ENCODE measurements around the gene FSCB. TPM values are rescaled to one million over a fixed set of nuclear protein-coding genes. Genes with fewer than 3 reads are reported as not detected.
A peak's percentile ranks its signal among the peaks of the same experiment; 100 is the strongest.
"Not testable (repeated sequence)": the region's sequence is repeated elsewhere in the genome, so short reads cannot be mapped to it uniquely, and the experiment has no call there.

The FSCB gene
- total RNA-seq, result 0.10 TPM

- DNase-seq, result no peak
Measured at GRCh38 chr14:44507183-44507582, at the start of gene FSCB. Gene FSCB (minus strand): TSS chr14:44507283. CDS start chr14:44506987, 296 bp downstream.

DNA sequence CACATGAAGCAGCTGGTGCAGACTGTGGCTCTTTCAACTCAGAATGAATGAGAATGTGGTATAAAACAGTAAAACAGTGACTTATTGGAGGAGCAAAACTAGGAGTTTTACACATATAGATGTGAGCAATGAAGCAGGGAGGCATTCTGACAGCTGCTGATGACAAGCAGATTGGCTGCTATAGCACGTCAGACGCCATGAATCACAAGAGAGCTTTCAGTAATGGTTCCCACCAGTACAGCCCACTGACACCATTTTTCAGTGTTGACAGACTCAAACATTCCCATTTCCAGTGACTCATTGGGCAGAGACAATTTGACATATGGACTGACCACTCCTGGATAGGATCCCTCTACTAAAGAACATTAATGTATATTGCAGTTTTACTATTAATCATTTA lies 24.6 kb upstream of the FSCB start:
- DNase-seq, result no peak

DNA sequence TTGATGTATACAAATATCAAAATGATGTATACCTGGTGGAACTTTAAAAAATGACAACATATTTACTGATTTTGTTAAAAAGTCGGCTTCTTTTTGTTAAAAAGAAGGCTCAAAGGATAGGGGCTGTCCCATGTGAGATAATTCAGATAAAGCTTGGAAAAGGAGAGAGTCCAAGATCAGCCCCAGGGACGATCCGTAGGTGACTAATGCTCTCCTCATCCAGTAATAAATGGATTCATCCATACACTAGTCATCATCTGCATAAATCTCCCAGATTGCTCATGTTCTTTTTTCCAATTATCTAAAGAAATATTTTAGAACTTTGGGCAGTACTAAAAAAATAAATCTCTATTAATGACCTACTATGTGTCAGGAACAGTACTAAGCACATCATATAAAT lies 23.4 kb upstream of the FSCB start:
- no peak for DNase-seq

DNA sequence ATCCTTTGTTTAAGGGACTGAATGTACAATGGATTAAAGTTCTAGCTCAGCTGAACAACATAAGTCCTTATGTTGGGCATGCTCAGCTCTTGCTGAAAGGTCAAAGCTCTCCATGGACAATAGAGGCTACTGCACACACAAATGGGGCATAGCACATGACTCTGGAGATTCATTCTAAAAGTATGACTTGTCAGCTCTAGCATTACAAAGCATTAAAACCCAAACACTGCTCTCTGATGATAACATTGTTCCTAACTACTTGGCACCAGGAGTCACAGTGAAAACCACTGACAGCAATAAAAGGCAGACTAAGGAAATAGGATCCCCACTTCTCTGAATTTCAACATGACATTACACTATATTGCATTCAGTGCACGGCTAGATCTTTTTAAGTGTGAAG lies 21.9 kb upstream of the FSCB start:
- peak; percentile 18 for DNase-seq

GRCh38 chr14:44528180-44528579 lies 21.1 kb upstream of the FSCB start:
- no peak for DNase-seq

DNA sequence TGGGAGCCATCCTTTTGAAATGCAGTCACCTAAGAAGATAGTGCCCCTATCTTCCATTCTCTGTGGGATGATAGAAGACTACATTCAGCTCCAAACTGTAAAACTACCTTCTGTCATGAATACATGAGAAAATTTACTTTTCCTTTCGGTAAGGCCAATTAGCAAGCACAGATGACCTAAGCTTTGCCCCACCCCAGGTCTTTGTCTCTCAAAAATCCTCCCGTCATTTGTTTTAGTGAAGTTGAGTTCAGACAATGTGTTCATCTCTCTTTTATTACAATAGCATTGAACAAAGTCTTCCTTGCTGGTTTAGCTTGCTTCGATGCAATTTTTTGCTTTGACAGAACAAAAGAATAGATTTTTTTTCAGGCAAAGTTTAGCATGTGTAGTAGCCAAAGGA lies 18.2 kb upstream of the FSCB start:
- no peak for DNase-seq

DNA sequence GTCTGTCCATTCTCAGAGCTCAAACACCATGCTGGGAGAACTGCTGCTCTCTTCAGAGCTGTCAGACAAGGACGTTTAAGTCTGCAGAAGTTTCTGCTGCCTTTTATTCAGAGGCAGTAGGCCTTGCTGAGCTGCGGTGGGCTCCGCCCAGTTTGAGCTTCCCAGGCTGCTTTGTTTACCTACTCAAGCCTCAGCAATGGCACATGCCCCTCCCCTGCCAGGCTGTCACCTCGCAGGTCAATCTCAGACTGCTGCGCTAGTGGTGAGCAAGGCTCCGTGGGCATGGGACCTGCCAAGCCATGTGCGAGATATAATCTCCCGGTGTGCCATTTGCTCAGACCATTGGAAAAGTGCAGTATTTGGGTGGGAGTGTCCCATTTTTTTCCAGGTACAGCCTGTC lies 8.6 kb upstream of the FSCB start:
- not testable (repeated sequence) for DNase-seq

DNA sequence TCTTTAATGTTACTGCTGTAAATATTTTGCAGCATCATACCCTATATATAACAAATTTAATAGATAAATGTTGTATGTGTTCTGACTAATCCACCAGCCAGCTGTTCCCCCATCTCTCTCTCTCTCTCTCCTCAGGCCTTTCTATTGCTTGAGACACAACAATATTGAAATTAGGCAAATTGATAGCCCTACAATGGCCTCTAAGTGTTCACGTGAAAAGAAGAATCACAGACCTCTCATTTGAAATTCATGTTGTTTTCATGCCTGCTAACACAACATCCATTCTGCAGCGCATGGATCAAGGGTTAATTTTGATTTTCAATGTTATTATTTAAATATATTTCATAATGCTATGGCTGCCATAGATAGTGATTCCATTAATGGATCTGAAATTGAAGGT lies 1.8 kb upstream of the FSCB start:
- no peak for DNase-seq

GRCh38 chr14:44505588-44505987 lies 1.5 kb downstream of the FSCB start:
- DNase-seq, result no peak

- no peak for DNase-seq
Measured at GRCh38 chr14:44497148-44497547, 9.9 kb downstream of the FSCB start.

DNA sequence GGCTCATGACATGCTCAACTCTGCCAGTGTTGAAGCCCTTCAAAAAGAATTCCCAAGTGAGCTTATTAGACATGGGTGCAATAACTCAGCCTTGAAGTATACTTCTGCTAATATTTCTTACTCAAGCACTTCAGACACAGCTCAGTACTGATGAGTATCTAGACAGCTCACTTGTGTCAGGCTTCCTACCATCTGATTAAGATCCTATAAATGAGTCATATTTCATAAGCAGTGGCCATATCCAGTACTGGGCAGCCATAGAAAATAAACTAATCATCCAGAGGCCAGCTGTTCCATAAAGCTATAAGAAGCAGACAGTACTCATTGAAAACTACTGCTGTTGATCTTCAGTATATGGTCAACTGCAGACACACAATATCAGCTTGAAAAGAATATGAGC lies 12.9 kb downstream of the FSCB start:
- DNase-seq, result no peak

GRCh38 chr14:44490966-44491365 lies 16.1 kb downstream of the FSCB start:
- no peak for DNase-seq

- no peak for DNase-seq
Measured at GRCh38 chr14:44477953-44478352, 29.1 kb downstream of the FSCB start.

- no peak for DNase-seq
Measured at GRCh38 chr14:44468771-44469170, 38.3 kb downstream of the FSCB start.

GRCh38 chr14:44463356-44464004 lies 43.6 kb downstream of the FSCB start:
- DNase-seq, result peak; percentile 12

DNA sequence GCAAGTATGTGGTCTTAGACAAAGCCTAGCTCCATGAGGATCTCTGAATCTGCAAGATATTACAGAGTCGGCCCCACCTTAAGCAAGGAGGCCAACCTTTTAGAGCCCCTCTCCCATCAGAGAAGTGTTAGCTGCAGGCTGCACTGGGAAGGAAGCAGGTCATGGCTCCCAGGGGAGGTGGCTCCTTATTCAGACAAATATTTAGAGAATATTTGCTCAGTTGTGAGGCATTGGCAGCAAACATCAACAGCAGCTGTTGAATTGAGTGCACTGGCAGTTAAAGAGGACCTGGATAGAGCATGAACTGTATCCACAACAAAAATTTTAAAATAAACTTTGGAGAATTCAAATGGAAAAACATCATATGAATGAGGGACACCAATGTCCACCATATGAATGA lies 44.7 kb downstream of the FSCB start:
- peak; percentile 2 for DNase-seq

DNA sequence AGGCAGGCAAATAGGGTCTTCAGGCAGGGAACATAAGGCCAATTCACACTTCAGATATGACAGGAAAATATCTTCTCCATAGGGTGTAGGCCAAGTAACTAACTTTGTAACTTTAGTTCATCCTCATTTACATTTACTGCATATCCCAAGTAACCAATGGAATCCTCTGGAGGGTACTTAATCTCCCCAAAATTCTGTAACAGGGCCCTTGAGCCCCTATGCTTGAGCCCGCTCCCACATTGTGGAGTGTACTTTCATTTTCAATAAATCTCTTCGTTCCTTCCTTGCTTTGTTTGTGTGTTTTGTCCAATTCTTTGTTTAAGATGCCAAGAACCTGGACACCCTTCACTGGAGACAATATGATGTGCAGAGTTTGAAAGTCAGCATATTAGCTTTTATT lies 45.3 kb downstream of the FSCB start:
- DNase-seq, result no peak

Data from tongue (tissue), 2 donors.